Nephron progenitor cell (in vitro differentiated cells): ENCODE measurements around the gene IDUA.

ENCODE experiments used
- DNase-seq: peaks from one replicate; pipeline ENCODE4 v3.0.0; 2021
- H3K27ac Mint-ChIP-seq: 2 replicates; pipeline ENCODE4 v1.8.0; 2021; ENCODE audit warnings: mild to moderate bottlenecking, moderate library complexity, mixed read lengths
- H3K27me3 Mint-ChIP-seq: 2 replicates; pipeline ENCODE4 v1.8.0; 2021; ENCODE audit warnings: mild to moderate bottlenecking, low read depth, mixed read lengths; ENCODE audit not compliant: poor library complexity
- H3K36me3 Mint-ChIP-seq: 2 replicates; pipeline ENCODE4 v1.8.0; 2021; ENCODE audit warnings: low read depth, mixed read lengths
- H3K4me1 Mint-ChIP-seq: 2 replicates; pipeline ENCODE4 v1.8.0; 2021; ENCODE audit warnings: mixed read lengths
- H3K4me3 Mint-ChIP-seq: 2 replicates; pipeline ENCODE4 v1.8.0; 2021; ENCODE audit warnings: mild to moderate bottlenecking, moderate library complexity, mixed read lengths
- H3K9me3 Mint-ChIP-seq: 2 replicates; pipeline ENCODE4 v1.8.0; 2021; ENCODE audit warnings: mild to moderate bottlenecking, moderate library complexity, mixed read lengths
- CTCF ChIP-seq: fragments of 200-600 bp; sonication (generic); IDR thresholded peaks from 2 replicates; pipeline ENCODE4 v1.5.0; 2021; ENCODE audit warnings: antibody characterized with exemption

Gene IDUA

GRCh38 chr4:989722-990471 lies 3.1 kb downstream of the IDUA start:
- Mint-ChIP-seq H3K36me3 (no peaks in the 10 kb centered on the region), H3K9me3 (no peaks in the 10 kb centered on the region), H3K4me3 (no peak overlapping the region)

GRCh38 chr4:990746-991367 lies 4.0 kb downstream of the IDUA start:
- Mint-ChIP-seq H3K27me3 (peaks cover 14% of the 10 kb centered on the region), H3K36me3 (no peaks in the 10 kb centered on the region), H3K4me3 (no peak overlapping the region), H3K27ac (no peak overlapping the region), H3K9me3 (no peaks in the 10 kb centered on the region), H3K4me1 (peaks cover 14% of the 10 kb centered on the region)
- DNase-seq, result no peak
- no peak for TF ChIP-seq CTCF

More at GRCh38 chr4:989722-990471, 3.1 kb downstream of the IDUA start:
- Mint-ChIP-seq H3K27ac (no peak overlapping the region), H3K4me1 (peaks cover 21% of the 10 kb centered on the region), H3K27me3 (peaks cover 12% of the 10 kb centered on the region)
- DNase-seq, result no peak
- no peak for TF ChIP-seq CTCF

GRCh38 chr4:991451-992296 lies 4.8 kb downstream of the IDUA start:
- no peak overlapping the region for H3K27ac Mint-ChIP-seq
- no peaks in the 10 kb centered on the region for H3K9me3 Mint-ChIP-seq
- no peak overlapping the region for H3K4me3 Mint-ChIP-seq
- peaks cover 19% of the 10 kb centered on the region for H3K27me3 Mint-ChIP-seq
- peak; percentile 1 for DNase-seq
- H3K4me1 Mint-ChIP-seq, result peaks cover 6% of the 10 kb centered on the region
- no peaks in the 10 kb centered on the region for H3K36me3 Mint-ChIP-seq
- TF ChIP-seq CTCF, result no peak

- Mint-ChIP-seq H3K4me1 (peaks cover 6% of the 10 kb centered on the region), H3K27ac (no peak overlapping the region), H3K27me3 (peaks cover 24% of the 10 kb centered on the region), H3K36me3 (no peaks in the 10 kb centered on the region), H3K4me3 (no peak overlapping the region), H3K9me3 (no peaks in the 10 kb centered on the region)
- no peak for TF ChIP-seq CTCF
- DNase-seq, result peak; percentile 42
These were observed 5.7 kb downstream of the IDUA start for GRCh38 chr4:992297-993110.

- Mint-ChIP-seq H3K9me3 (no peaks in the 10 kb centered on the region), H3K27me3 (peaks cover 31% of the 10 kb centered on the region), H3K27ac (no peak within 1 kb of the TSS), H3K4me1 (peaks cover 6% of the 10 kb centered on the region), H3K4me3 (no peak within 1 kb of the TSS), H3K36me3 (no peaks in the 10 kb centered on the region)
- TF ChIP-seq CTCF, result no peak
- peak; percentile 12 for DNase-seq
These were observed 6.5 kb downstream of the IDUA start, which contains the start of gene SLC26A1 for GRCh38 chr4:993111-994029. Gene SLC26A1, minus strand, starts transcription at chr4:993404. Its CDS starts 1,701 bp downstream, at chr4:991703.
